HG02678 (cell line): ENCODE results near the gene CCR9.

Experiments used
- ATAC-seq: cut with Tn5 transposase; IDR thresholded peaks from one replicate; pipeline ENCODE4 v1.9.1; 2021; ENCODE audit warnings: mild to moderate bottlenecking, moderate library complexity; ENCODE audit not compliant: unreplicated experiment

CCR9 gene

GRCh38 chr3:45871780-45872179 is 14.6 kb upstream of the CCR9 start:
- ATAC-seq: no peak

GRCh38 chr3:45872569-45872968 is 13.8 kb upstream of the CCR9 start:
- ATAC-seq: no peak

GRCh38 chr3:45873036-45873435 is 13.3 kb upstream of the CCR9 start:
- ATAC-seq: no peak

GRCh38 chr3:45873638-45874037 is 12.7 kb upstream of the CCR9 start:
- ATAC-seq: no peak

GRCh38 chr3:45874677-45875346 is 11.5 kb upstream of the CCR9 start:
- no peak for ATAC-seq

- no peak for ATAC-seq
Observed at GRCh38 chr3:45878124-45878523, 8.2 kb upstream of the CCR9 start.

- ATAC-seq: no peak
Observed at GRCh38 chr3:45880725-45881077, 5.6 kb upstream of the CCR9 start.

- ATAC-seq: no peak
Observed at GRCh38 chr3:45881078-45882022, 5.0 kb upstream of the CCR9 start.

GRCh38 chr3:45884368-45885201 is 1.8 kb upstream of the CCR9 start:
- ATAC-seq: no peak

- no peak for ATAC-seq
Observed at GRCh38 chr3:45887285-45887684, 942 bp downstream of the CCR9 start.

- no peak for ATAC-seq
Observed at GRCh38 chr3:45887759-45888511, 1.6 kb downstream of the CCR9 start.

GRCh38 chr3:45889337-45889736 is 3.0 kb downstream of the CCR9 start:
- no peak for ATAC-seq

GRCh38 chr3:45890405-45890804 is 4.1 kb downstream of the CCR9 start:
- ATAC-seq: no peak

GRCh38 chr3:45892161-45892560 is 5.8 kb downstream of the CCR9 start:
- no peak for ATAC-seq

GRCh38 chr3:45894015-45894414 is 7.7 kb downstream of the CCR9 start:
- no peak for ATAC-seq

GRCh38 chr3:45895686-45896468 is 9.5 kb downstream of the CCR9 start:
- no peak for ATAC-seq

GRCh38 chr3:45896956-45897355 is 10.6 kb downstream of the CCR9 start:
- ATAC-seq: no peak

GRCh38 chr3:45904931-45905330 is 18.6 kb downstream of the CCR9 start:
- ATAC-seq: no peak

- no peak for ATAC-seq
Observed at GRCh38 chr3:45905755-45906154, 19.4 kb downstream of the CCR9 start.
